Measurements from ENCODE around the gene LRRC56. TPM values are rescaled to one million over a fixed set of nuclear protein-coding genes. Genes with fewer than 3 reads are reported as not detected.

LRRC56 gene
- total RNA-seq, 1 donor: 0.45 TPM

GRCh38 chr11:528166-528814 is 9.0 kb upstream of the LRRC56 start:
- DNase-seq (ENCODE audit: low read depth): no peak
- H3K4me3 ChIP-seq (ENCODE audit: low read depth, low read length): no peak overlapping the region
- no peak for TF ChIP-seq CTCF (IDR thresholded peaks at IDR 0.05; ENCODE audit: insufficient read depth, low read length)

DNA sequence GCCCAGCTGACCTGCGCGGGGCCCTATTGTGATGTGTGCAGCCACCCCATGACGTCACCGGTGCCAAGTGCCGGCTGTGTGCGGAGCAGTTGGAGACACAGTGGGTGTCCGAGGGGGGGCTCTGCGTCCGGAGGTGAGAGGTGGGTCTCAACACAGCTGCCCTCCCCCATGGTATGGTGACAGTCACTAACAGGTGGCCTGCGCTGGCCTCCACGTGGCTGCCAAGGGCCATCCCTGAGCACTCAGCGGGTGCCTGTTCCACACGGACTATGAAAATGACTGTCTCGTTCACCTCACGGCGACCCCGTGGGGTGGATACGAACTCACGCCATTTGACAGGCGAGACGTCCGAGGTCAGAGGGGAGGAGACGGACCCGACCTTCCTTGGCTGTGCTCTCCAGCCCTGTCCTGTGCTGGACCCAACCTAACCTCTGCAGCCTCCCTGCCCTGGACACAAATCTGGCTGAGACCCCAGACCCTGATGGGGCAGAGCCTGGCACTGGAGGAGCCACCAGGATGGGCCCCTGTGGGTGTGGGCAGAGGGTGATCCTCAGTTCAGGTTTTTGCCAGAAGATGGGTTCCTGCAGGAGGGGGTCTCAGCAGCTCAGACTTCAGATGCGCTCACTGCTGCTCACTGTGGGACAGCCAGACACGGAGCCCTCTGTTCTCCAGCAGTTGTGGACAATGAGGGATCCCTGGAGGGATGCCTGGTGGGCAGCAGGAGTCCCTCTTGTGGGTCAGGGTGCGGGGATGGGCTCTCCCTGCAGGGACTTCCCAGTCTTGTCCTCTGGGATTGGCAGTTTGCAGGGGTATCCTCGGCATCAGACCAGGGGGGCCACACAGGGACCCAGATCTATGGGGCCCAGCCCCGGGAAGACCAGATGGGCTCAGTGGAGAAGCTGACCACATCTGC is 8.3 kb upstream of the LRRC56 start:
- DNase-seq (ENCODE audit: low read depth): no peak
- no peak for TF ChIP-seq CTCF (IDR thresholded peaks at IDR 0.05; ENCODE audit: insufficient read depth, low read length)
- H3K4me3 ChIP-seq (ENCODE audit: low read depth, low read length): no peak overlapping the region

DNA sequence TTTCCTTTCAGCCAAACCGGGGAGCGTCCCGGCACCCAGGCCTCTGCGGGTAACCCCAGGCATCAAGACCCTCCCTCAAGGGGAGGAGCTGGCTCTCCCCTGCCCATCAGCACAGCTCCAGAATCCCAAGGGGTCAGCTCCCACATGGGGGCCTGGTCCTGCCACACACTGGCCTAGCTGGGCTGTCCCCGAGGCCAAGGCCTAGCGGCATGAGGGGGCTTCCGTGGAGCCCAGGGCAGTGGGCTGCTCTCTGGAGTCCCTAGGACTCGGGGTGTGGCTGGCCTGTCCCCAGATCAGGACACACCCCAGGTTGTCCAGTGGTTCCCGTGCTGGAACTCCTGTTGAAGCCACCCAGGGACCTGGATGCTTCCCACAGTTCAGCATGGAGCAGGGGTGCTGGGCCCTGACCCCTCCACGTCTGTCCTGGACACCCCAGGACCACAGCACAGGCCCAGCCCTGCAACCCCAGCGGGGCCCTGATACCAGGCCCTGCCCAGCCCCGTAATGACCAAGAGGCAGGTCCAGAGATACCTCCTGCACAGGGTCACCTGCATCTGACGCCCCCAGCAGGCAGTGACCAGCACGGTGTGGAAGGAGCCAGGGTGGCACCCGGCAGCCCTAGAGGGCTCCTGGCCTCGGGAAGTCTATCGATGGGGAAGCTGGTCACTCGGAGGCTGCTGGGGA is 7.5 kb upstream of the LRRC56 start:
- TF ChIP-seq CTCF (IDR thresholded peaks at IDR 0.05; ENCODE audit: insufficient read depth, low read length): no peak
- DNase-seq (ENCODE audit: low read depth): no peak
- H3K4me3 ChIP-seq (ENCODE audit: low read depth, low read length): no peak overlapping the region

- DNase-seq (ENCODE audit: low read depth): no peak
- TF ChIP-seq CTCF (IDR thresholded peaks at IDR 0.05; ENCODE audit: insufficient read depth, low read length): no peak
- no peak overlapping the region for H3K4me3 ChIP-seq (ENCODE audit: low read depth, low read length)
Measured at GRCh38 chr11:530960-531831, 6.1 kb upstream of the LRRC56 start.

DNA sequence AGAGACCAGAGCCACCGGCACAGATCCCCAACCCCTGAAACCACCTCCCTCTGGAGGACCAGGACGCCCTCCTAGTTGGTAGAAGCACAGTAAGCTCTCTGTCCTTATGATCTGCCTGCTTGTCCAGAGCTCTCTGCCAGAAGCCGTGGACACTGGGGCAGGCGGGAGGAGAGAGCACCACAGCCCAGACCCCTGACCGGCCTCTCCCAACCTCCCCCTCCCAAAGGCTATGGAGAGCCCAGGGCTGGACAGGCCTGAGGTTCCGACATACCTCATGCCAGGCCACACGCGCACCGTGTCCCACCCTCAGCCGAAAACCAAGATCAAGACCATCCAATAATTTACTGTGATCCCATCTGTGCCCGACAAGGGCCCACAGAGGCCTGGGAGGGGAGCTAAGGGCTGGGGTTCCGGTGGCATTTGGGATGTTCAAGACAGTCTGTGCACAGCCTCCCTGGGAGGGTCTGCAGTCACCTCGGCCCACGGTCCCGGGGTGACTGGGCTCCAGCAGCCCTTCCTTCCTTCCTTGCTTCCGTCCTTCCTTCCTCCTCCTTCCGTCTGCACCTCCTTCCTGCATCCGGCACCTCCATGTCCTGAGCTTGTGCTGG is 5.3 kb upstream of the LRRC56 start:
- no peak for TF ChIP-seq CTCF (IDR thresholded peaks at IDR 0.05; ENCODE audit: insufficient read depth, low read length)
- H3K4me3 ChIP-seq (ENCODE audit: low read depth, low read length): no peak overlapping the region
- DNase-seq (ENCODE audit: low read depth): no peak

All from fibroblast of the aortic adventitia (primary cell).